HepG2 (cell line): ENCODE data around the gene UBR3. TPM values are rescaled to one million over a fixed set of nuclear protein-coding genes. Genes with fewer than 3 reads are reported as not detected.

ENCODE experiments used
- ATAC-seq: fragments of 200-7000 bp; cut with Tn5 transposase; 3 replicates; pipeline ENCODE4 v1.9.1; 2020; ENCODE audit warnings: mild to moderate bottlenecking, moderate library complexity
- BruUV-seq: library from RNA; stranded (reverse); fragments of 400-500 nt; replicated peaks from 2 replicates; lab custom pipeline; 2021; lab: Mats Ljungman, UMichigan
- CTCF ChIA-PET: fragments of 300-600 bp; formaldehyde crosslinking; extraction: SDS; loops from one replicate; lab custom pipeline; 2021; ENCODE audit warnings: low total read pairs, inconsistent platforms, low intra/inter-chr PET ratio; lab: Yijun Ruan, JAX
- POLR2A ChIA-PET: fragments of 350-600 bp; sonication (Branson Sonifier 250); formaldehyde crosslinking; loops from one replicate; lab custom pipeline; 2020; ENCODE audit warnings: antibody characterized with exemption, inconsistent platforms; lab: Yijun Ruan, JAX
- DNase-seq: peaks from one replicate; pipeline ENCODE4 v3.0.0-alpha.2; 2015; ENCODE audit warnings: low spot score
- FAIRE-seq: peaks from 3 replicates; lab custom pipeline; 2011; peaks lifted over from hg19 to GRCh38; lab: Jason Lieb, UNC
- H2AFZ ChIP-seq: one replicate; pipeline ENCODE4 v1.6.1; 2011; ENCODE audit warnings: low read length, inconsistent platforms
- H3K27ac ChIP-seq: fragments of 300-600 bp; 3 replicates; pipeline ENCODE4 v1.8.0; 2011; ENCODE audit warnings: mixed run types, mild to moderate bottlenecking, mixed read lengths, low read length, inconsistent platforms; ENCODE audit not compliant: insufficient read depth; ENCODE audit errors: extremely low read length
- H3K27me3 ChIP-seq, 2 experiments: fragments of 200-600 bp in 1 of 2; 2 replicates in 1 of 2; 3 replicates in 1 of 2; pipeline versions ENCODE4 v1.6.0 to v1.8.0; 2011; ENCODE audit warnings: low read length in 2 of 2, mild to moderate bottlenecking in 2 of 2, moderate library complexity in 2 of 2, inconsistent platforms in 1 of 2; ENCODE audit not compliant: insufficient read depth in 2 of 2, control insufficient read depth in 1 of 2
- H3K36me3 ChIP-seq, 2 experiments: fragments of 200-600 bp in 1 of 2; replicated peaks in 1 of 2; 2 replicates in 1 of 2; 3 replicates in 1 of 2; pipeline versions ENCODE4 v1.5.1 to v1.8.0; 2011; ENCODE audit warnings: low read length in 2 of 2, inconsistent platforms in 1 of 2; ENCODE audit not compliant: insufficient read depth in 2 of 2, control insufficient read depth in 1 of 2
- H3K4me1 ChIP-seq: 2 replicates; pipeline ENCODE4 v1.5.1; 2012; ENCODE audit warnings: low read length, inconsistent platforms; ENCODE audit not compliant: insufficient read depth
- H3K4me2 ChIP-seq: 2 replicates; pipeline ENCODE4 v1.6.0; 2011; ENCODE audit warnings: low read depth, low read length, inconsistent platforms
- H3K4me3 ChIP-seq, 3 experiments: fragments of 200-600 bp in 1 of 3; sonication (generic), shearing (Covaris generic) in 1 of 3; replicated peaks in 1 of 3; 2 replicates each; pipeline ENCODE4 v1.5.1; 2011 to 2016; ENCODE audit warnings: low read length in 3 of 3, inconsistent platforms in 2 of 3, low read depth in 2 of 3, mild to moderate bottlenecking in 2 of 3, control low read depth in 1 of 3, mixed read lengths in 1 of 3; ENCODE audit not compliant: insufficient read depth in 1 of 3
- H3K79me2 ChIP-seq: one replicate; pipeline ENCODE4 v1.6.1; 2011; ENCODE audit warnings: low read length, inconsistent platforms; ENCODE audit not compliant: insufficient read depth
- H3K9ac ChIP-seq: 2 replicates; pipeline ENCODE4 v1.6.0; 2011; ENCODE audit warnings: mild to moderate bottlenecking, low read depth, low read length, inconsistent platforms; ENCODE audit not compliant: insufficient read depth
- H3K9me3 ChIP-seq: 2 replicates; pipeline ENCODE4 v1.5.1; 2012; ENCODE audit warnings: mild to moderate bottlenecking, low read length
- H4K20me1 ChIP-seq: 2 replicates; pipeline ENCODE4 v1.6.0; 2011; ENCODE audit warnings: inconsistent platforms, mild to moderate bottlenecking, low read length, moderate library complexity; ENCODE audit not compliant: insufficient read depth
- HES4 ChIP-seq: sonication (generic); formaldehyde crosslinking; IDR thresholded peaks from 2 replicates; pipeline ENCODE4 v1.9.0; 2021; ENCODE audit warnings: mild to moderate bottlenecking, missing genetic modification reagents, borderline replicate concordance
- MAFF ChIP-seq: IDR thresholded peaks from 2 replicates; pipeline ENCODE4 v1.6.1; 2011; ENCODE audit warnings: low read depth, low read length, improper control_type of control experiment
- MAFK ChIP-seq, 2 experiments: IDR thresholded peaks in 1 of 2; conservative IDR thresholded peaks in 1 of 2; 2 replicates each; pipeline ENCODE4 v1.6.1; 2011; ENCODE audit warnings: improper control_type of control experiment in 2 of 2, low read length in 2 of 2
- NKX3-1 ChIP-seq: sonication (generic); formaldehyde crosslinking; IDR thresholded peaks from 2 replicates; pipeline ENCODE4 v1.5.0; 2020; ENCODE audit warnings: missing genetic modification reagents
- ZBED4 ChIP-seq: sonication (generic); formaldehyde crosslinking; IDR thresholded peaks from 2 replicates; pipeline ENCODE4 v1.4.0; 2020; ENCODE audit warnings: missing genetic modification reagents, borderline replicate concordance
- ZNF230 ChIP-seq: sonication (generic); formaldehyde crosslinking; IDR thresholded peaks from 2 replicates; pipeline ENCODE4 v1.4.0; 2020; ENCODE audit warnings: mild to moderate bottlenecking, missing genetic modification reagents
- ZNF496 ChIP-seq: sonication (generic); formaldehyde crosslinking; IDR thresholded peaks from 2 replicates; pipeline ENCODE4 v1.8.1; 2023; ENCODE audit warnings: mild to moderate bottlenecking, moderate library complexity, missing genetic modification reagents; ENCODE audit not compliant: insufficient replicate concordance
- WGBS: methylation state at CpG from one replicate; pipeline ENCODE4 v1.1.6; 2017; ENCODE audit warnings: low lambda C conversion rate; 5-methylcytosine and 5-hydroxymethylcytosine counted together
- in situ Hi-C: cut with HindIII; loops from 2 replicates; pipeline ENCODE4 v1.10.0; 2017; ENCODE audit warnings: low pct_unique_long_range_greater_than_20kb; ENCODE audit not compliant: extremely low pct_ligation_motif_present
- intact Hi-C: fragments of 100-400 bp; cut with micrococcal nuclease; formaldehyde crosslinking; loops from one replicate; pipeline ENCODE4 v1.10.0; 2022; ENCODE audit not compliant: unreplicated experiment
- polyA plus RNA-seq, 8 experiments: library from polyadenylated mRNA; depleted of rRNA in 3 of 8; stranded (reverse) in 7 of 8; unstranded in 1 of 8; fragments of >200 nt; fragmentation: Illumina TruSeq in 4 of 8; extraction: Trizol in 4 of 8; gene quantifications; 2 replicates each; pipeline versions ENCODE4 v1.2.1 to v1.2.3, GENCODE V29; 2011 to 2016; ENCODE audit warnings: low read depth in 4 of 8, missing spikeins in 1 of 8, mixed read lengths in 1 of 8; ENCODE audit not compliant: insufficient read depth in 1 of 8
- total RNA-seq, 5 experiments: library from RNA; depleted of rRNA; stranded (reverse); fragments of >200 nt; fragmentation: Illumina TruSeq; extraction: Trizol; gene quantifications; 2 replicates each; pipeline ENCODE4 v1.2.3, GENCODE V29; 2016; ENCODE audit warnings: low read depth in 1 of 5

The UBR3 gene
- total and polyA plus RNA-seq, 2 of the 13 experiments (the other 11 are each of a cell fraction or from before 2014, with no cell fraction given) = 15.1 to 28.0 TPM

DNA sequence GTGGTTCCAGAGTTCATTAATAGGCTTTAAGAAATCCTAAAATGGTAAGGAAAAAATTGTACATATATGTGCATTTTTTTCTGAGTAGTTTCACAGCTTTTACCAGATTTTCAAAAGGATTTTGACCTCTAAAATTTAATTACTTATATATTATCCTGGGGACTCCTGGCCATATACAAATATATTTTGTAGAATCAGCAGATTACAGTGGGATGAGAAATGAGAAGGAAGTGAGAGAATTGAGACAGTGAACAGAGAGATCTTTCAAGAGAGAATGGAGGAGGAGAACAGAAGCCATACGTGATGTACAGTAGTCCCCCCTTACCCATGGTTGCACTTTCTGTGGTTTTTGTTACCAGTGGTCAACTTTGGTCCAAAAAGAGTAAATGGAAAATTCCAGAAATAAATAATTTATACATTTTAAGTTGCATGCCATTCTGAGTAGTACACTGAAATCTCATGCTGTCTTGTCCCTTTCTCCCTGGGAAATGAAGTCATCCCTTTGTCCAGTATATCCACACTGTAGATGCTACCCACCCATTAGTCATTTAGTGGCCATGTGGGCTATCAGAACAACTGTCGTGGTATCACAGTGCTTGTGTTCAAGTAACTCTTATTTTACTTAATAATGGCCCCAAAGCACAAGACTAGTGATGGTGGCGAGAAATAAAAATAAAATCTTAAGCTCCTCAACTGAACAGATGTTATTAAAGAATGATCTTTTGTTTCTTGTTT, 220.2 kb downstream of the UBR3 start:
- Histone ChIP-seq H3K27ac (no peak overlapping the region), H4K20me1 (no peaks in the 10 kb centered on the region), H2AFZ (no peak overlapping the region), H3K4me3 (no peak overlapping the region), H3K9me3 (no peaks in the 10 kb centered on the region), H3K79me2 (no peaks in the 10 kb centered on the region), H3K27me3 (no peaks in the 10 kb centered on the region), H3K4me1 (no peaks in the 10 kb centered on the region), H3K9ac (no peak overlapping the region), H3K36me3 (peaks cover 1 to 10% of the 10 kb centered on the region in 2 experiments; a peak in 3 of 5 replicates), H3K4me2 (no peak overlapping the region)
- ChIA-PET CTCF (no interaction called here), POLR2A (no interaction called here)
- in situ Hi-C loops (no loop called here), intact Hi-C loops (no loop called here)
- no TSS peak for BruUV-seq
- no peak for FAIRE-seq
- no peak for DNase-seq
- no peak for ATAC-seq
- WGBS = 98% methylated on average over 3 of the region's 3 CpGs
- TF ChIP-seq HES4 (CRISPR knock-in tag) (no peak), NKX3-1 (CRISPR knock-in tag) (no peak), MAFF (peak; percentile 73), ZNF230 (no peak), ZBED4 (CRISPR knock-in tag) (no peak), ZNF496 (CRISPR knock-in tag) (no peak), MAFK (conservative IDR thresholded peaks at IDR 0.05 in 1 of 2, IDR thresholded peaks at IDR 0.05 in 1 of 2; ENCODE audit: low read length in 2 of 2) (peak; percentile 76 to 82)
- TF ChIP-seq, all 625 proteins: peak for 2
